ENCODE data around the gene ZCCHC14.

- TF ChIP-seq CTCF (conservative IDR thresholded peaks at IDR 0.05) (no peak), ZFX (IDR thresholded peaks at IDR 0.05) (no peak)
Observed at GRCh38 chr16:87515475-87516330, 22.9 kb upstream of the ZCCHC14 start.
